HG03135 (cell line): ENCODE measurements around the gene TMEM217.
A peak's percentile ranks its signal among the peaks of the same experiment; 100 is the strongest.

Experiments
- ATAC-seq: cut with Tn5 transposase; IDR thresholded peaks from one replicate; pipeline ENCODE4 v1.9.1; 2021; ENCODE audit warnings: mild to moderate bottlenecking, moderate library complexity; ENCODE audit not compliant: unreplicated experiment

Gene TMEM217

GRCh38 chr6:37170273-37171200 is 87.4 kb downstream of the TMEM217 start:
- peak; percentile 30 for ATAC-seq

- ATAC-seq: peak; percentile 60
These were observed 88.3 kb downstream of the TMEM217 start, which contains the start of gene PIM1 for GRCh38 chr6:37169496-37170272. Gene PIM1, plus strand, starts transcription at chr6:37170152. Its CDS starts 424 bp downstream, at chr6:37170576.

- ATAC-seq: no peak
These were observed 89.0 kb downstream of the TMEM217 start for GRCh38 chr6:37168811-37169495.

- no peak for ATAC-seq
These were observed 89.7 kb downstream of the TMEM217 start for GRCh38 chr6:37168163-37168758.

- ATAC-seq: no peak
These were observed 95.2 kb downstream of the TMEM217 start for GRCh38 chr6:37162740-37163139.
